Brain pericyte (primary cell): ENCODE data around the gene HOXB9.

Experiments used
- DNase-seq: peaks from one replicate; pipeline ENCODE4 v3.0.0-alpha.2; 2012; ENCODE audit warnings: low read depth, low spot score

The HOXB9 gene

GRCh38 chr17:48626245-48627117, at the start of gene HOXB9:
Gene HOXB9, minus strand, starts transcription at chr17:48626358. Its CDS starts 89 bp downstream, at chr17:48626269.
- DNase-seq, result no peak

- no peak for DNase-seq
Measured at GRCh38 chr17:48672340-48672739, 46.2 kb upstream of the HOXB9 start.

GRCh38 chr17:48671697-48672171, 45.6 kb upstream of the HOXB9 start:
- DNase-seq, result peak; percentile 15

GRCh38 chr17:48663134-48663924, 37.2 kb upstream of the HOXB9 start:
- no peak for DNase-seq

GRCh38 chr17:48655913-48656312, 29.8 kb upstream of the HOXB9 start:
- no peak for DNase-seq

GRCh38 chr17:48649741-48650140, 23.6 kb upstream of the HOXB9 start:
- DNase-seq, result no peak

GRCh38 chr17:48647963-48648245, 21.7 kb upstream of the HOXB9 start:
- no peak for DNase-seq

GRCh38 chr17:48647103-48647962, 21.2 kb upstream of the HOXB9 start:
- DNase-seq, result no peak

GRCh38 chr17:48646183-48647102, 20.3 kb upstream of the HOXB9 start:
- DNase-seq, result no peak

GRCh38 chr17:48645639-48646182, 19.6 kb upstream of the HOXB9 start:
- no peak for DNase-seq

- DNase-seq, result no peak
Measured at GRCh38 chr17:48644910-48645557, 18.9 kb upstream of the HOXB9 start.

- no peak for DNase-seq
Measured at GRCh38 chr17:48644159-48644558, 18.0 kb upstream of the HOXB9 start.

- DNase-seq, result no peak
Measured at GRCh38 chr17:48643697-48644012, 17.5 kb upstream of the HOXB9 start.

GRCh38 chr17:48642843-48643696, 16.9 kb upstream of the HOXB9 start:
- DNase-seq, result no peak

- no peak for DNase-seq
Measured at GRCh38 chr17:48642059-48642842, 16.1 kb upstream of the HOXB9 start.

- no peak for DNase-seq
Measured at GRCh38 chr17:48641541-48642058, 15.4 kb upstream of the HOXB9 start.

GRCh38 chr17:48640858-48641180, 14.7 kb upstream of the HOXB9 start:
- DNase-seq, result no peak
